NCI-H2081 treated with DMSO at 0.1 percent for 48 hours (cell line): ENCODE data around the gene CCDC77.

ENCODE experiments used
- DNase-seq: peaks from one replicate; lab custom pipeline; 2025; lab: John Stamatoyannopoulos, UW

CCDC77 gene

GRCh38 chr12:452667-453210 is 51.3 kb downstream of the CCDC77 start:
- no peak for DNase-seq

DNA sequence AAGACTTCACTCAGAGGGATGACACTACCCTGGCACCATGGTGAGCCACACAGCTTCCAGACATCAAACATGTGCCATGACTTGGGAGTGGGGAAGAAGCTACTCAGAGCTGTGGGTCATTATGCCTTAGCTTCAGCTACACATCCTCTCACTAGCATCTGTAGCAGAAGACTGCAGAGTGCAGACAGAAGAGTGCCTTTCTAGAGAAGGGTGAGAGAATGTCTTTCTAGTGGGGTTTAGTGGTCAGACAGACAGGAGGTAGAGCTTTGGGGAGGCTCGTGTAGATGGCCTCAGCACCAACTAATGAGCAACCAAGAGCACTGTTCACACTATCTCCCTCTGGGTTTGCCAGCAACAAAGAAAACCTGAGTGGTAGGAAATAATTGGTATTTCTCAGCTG is 53.4 kb downstream of the CCDC77 start:
- DNase-seq: no peak

DNA sequence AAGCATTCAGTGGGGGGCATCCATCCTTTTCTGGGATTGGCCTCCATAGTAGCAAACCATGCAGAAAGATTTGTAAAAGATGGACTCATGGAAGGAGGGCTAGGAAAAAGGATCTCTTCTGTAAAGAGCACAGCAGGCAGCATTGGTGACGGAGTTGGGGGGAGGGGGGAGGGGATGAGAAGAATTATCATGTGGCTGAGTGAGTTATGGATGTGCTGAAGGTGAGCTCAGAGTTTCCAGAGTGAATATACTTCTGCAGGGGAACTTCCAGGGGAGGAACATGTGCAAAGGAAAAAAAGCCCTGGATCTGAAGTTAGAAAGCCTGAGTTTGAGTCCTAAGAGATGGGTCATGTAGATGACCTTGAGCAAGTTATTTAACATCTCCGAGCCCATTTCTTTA is 54.4 kb downstream of the CCDC77 start:
- no peak for DNase-seq

- no peak for DNase-seq
Measured at GRCh38 chr12:457676-458075, 56.2 kb downstream of the CCDC77 start.

GRCh38 chr12:459050-459429 is 57.6 kb downstream of the CCDC77 start:
- no peak for DNase-seq

- DNase-seq: no peak
Measured at GRCh38 chr12:459430-460258, 58.2 kb downstream of the CCDC77 start, which contains the start of gene B4GALNT3. B4GALNT3 (plus strand) TSS chr12:459939; CDS start chr12:460377, 438 bp downstream.

DNA sequence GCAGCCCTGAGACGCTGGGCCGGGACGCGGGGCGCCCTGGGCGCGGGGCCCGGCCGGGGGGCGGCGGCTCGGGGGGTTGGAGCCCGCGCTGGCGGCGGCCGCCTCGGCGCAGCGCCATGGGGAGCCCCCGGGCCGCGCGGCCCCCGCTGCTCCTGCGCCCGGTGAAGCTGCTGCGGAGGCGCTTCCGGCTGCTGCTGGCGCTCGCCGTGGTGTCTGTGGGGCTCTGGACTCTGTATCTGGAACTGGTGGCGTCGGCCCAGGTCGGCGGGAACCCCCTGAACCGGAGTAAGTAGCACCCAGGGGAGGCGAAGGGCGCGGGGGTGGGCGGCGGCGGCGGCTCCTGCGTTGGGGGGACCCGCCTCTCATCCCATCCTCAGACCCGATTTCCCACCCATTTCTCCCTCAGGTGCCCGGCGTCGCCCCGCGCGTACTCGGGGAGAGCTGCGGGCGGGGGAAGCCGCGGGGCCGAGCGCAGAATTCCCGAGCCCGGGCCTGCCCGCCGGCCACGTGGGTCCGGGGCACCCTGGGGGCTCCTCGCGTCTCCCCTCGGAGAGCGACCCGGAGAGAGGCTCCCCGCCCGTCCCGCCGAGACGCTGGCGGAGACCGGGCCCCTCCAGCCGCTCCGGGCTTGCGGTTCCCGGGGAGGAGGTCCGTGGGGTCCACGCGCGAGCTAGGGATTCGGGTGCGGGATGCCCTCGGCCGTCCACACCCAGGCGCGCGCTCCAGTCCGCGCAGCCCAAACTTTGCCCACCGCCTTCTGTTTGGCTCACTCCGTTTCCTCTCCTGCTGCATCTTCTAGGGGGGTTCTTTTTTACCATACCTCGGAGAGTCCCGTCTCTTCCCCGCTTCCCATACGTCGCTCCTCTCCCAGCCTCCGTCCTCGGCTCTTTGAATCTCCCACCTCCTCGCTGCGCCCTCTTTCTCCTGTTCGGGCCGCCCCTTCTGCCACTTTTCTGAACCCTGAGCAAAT is 59.1 kb downstream of the CCDC77 start:
- DNase-seq: no peak

GRCh38 chr12:461425-461824 is 60.0 kb downstream of the CCDC77 start:
- no peak for DNase-seq

DNA sequence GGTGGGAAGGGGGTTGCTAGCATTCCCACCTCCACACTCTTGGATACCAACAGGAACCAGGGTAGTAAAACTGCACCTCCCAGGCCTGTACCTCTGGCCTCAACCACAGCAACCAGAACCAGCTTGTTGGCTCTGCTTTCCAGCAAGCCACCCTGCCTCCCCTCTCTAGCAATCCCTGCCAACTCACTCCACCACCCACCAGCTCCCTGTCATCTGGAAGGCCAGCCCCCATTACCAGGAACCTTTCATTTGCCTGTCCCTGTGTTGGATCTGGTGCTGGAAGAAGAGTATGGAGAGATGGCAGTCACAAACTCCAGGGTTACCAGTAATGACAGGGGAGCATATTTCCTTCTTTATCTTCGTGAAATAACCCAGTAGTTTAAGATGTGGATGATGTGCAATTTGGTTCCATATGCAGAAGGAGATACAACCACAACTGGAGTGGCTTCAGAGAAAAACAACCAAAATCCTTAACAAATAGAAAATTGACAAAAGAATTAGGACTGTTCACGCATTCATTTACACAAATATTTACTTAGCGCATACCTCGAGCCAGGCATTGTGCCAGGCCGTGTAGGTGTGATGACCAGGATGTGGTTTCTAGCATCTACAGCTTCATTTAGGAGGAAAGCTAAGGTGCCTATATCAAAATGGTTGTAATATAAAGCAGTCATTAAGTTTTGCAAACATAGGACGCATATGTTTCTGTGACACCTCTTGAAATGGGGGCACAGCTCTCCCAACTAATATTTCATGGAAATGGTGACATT is 61.7 kb downstream of the CCDC77 start:
- DNase-seq: no peak

DNA sequence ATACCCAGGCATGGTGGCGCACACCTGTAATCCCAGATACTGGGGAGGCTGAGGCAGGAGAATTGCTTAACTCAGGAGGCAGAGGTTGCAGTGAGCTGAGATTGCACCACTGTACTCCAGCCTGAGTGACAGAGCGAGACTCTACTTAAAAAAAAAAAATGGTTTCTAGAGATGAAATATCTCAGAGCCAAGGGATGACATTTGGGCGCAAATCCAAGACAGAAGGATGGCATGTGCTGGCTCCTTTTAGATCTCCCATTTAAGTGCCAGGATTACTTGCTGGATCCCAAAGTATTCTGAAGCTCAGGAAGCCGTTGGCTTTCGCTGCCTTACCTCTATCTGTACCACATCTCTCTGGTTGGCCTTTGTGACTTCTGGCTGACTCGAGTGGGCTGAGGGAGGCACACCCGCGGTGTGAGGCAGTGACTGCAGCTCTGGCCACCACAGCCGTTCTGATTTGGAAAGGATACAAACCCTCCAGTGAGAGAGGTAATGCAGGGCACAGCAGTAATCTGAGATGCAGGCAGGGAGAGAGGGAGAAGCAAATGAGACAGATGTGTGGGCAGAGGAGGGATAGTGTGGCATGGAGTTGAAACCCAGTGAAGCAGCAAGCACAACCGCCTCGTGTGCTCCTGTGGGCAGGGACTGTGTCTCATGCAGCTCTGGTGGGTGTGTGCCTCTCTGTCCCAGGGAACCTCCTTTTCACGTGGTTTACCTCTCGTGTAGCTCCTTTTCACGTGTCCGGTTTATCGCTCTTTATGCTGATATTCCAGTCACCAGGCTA is 63.2 kb downstream of the CCDC77 start:
- no peak for DNase-seq

DNA sequence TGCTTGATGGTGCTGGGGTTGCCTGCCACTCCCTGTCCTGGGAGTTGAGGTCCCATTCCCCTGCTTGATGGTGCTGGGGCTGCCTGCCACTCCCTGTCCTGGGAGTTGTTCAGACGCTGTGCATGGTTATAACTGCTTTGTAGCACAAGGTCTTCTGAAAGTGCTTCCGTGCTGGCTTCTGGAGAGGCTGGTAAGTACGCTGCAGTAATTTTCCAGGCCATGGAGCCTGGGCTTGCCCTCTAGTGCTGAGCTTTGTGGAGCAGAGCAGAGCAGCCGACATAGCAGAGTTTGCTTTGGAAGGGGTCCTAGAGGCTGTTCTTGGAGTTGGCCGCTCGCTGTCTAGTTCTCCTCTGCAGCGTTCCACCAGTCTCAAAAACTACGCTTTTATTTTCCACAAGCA is 64.6 kb downstream of the CCDC77 start:
- DNase-seq: no peak

DNA sequence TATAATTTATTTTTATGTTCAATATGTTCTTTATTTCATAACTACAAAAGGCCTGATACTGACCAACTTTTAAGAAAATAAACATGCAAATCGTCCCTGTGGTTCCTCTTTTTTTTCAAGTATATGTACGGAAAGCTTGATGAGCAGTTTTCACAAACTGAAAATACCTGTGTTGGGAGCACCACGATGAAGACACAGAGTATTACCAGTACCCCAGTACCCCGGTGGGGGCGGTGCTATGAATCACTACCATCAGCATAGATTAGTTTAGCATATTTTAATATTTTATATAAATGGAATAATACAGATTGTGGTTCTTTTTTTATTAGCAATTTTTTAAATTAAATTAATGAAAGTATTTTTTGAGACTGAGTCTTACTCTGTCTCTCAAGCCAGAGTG is 65.3 kb downstream of the CCDC77 start:
- no peak for DNase-seq

DNA sequence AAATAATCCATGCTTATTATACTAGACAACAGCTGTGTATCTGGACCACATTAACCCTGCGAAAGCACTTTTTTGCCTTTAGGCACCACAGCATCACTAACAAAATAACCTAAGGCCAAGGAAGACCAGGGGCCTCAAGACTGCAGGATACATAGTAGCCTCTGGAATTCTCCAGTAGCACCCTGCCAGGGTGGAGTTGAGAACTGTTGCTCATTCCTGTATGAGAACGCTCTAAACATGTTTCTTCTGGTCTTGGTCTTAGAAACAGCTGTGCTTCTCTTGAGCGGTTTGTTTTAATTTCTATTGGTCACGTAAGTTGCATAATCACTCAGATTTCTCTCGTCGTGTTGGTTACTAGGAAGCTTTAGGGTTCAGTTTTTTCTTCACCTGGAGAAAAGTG is 66.1 kb downstream of the CCDC77 start:
- no peak for DNase-seq

DNA sequence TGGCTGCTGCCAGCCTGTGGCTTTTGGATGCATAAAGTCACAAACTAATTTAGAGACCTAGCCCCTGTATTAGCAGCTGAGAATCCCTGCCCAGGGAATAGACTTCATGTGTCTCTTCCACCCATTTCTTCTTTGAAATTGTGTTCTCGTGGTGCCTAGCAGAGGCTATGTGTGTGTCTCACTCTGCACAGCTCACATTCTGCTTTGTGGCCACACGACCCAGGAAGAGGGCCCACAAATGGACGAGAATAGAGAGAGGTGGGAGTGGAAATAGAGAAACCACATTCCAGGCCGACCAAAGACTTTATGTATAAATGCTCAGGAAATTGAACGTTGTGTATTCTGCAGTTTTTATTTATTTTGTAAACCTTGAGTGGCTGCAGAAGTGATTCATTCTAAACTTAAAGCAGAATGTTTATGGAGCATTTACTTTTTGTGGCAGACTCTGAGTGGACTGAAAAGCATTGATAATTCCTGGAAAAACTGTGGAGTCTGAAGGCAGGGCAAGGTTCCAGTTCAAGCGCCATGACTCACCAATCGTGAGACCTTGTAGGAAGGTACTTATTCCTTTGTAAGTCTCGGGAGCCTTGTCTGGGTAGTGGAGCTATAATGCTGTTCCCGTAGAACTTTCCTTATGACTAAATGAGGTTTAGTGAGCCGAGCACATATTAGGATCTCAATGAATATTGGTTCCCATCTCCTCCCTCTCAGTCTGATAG is 67.4 kb downstream of the CCDC77 start:
- no peak for DNase-seq

DNA sequence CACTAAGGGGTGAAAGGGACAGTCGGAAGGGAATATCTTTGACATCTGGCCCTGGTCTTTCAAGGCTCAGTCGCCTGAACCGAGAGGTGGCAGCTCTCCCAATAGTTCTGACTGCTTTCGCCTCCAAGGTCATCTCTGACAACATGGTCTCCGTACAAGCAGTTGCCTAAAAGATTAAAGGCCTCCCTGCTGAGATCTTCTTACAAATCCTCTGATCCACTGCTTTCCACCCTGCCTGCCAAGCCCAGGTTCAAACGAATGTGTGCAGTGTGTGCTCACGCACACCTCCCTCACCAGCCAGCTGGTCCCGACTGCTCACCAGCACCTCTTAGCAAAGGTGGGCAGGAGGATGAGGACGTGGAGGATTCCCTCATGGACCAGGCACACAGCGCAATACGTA is 68.7 kb downstream of the CCDC77 start:
- DNase-seq: no peak

GRCh38 chr12:473198-473597 is 71.8 kb downstream of the CCDC77 start:
- no peak for DNase-seq

GRCh38 chr12:473863-474577 is 72.6 kb downstream of the CCDC77 start:
- no peak for DNase-seq

GRCh38 chr12:475286-475685 is 73.8 kb downstream of the CCDC77 start:
- DNase-seq: no peak

DNA sequence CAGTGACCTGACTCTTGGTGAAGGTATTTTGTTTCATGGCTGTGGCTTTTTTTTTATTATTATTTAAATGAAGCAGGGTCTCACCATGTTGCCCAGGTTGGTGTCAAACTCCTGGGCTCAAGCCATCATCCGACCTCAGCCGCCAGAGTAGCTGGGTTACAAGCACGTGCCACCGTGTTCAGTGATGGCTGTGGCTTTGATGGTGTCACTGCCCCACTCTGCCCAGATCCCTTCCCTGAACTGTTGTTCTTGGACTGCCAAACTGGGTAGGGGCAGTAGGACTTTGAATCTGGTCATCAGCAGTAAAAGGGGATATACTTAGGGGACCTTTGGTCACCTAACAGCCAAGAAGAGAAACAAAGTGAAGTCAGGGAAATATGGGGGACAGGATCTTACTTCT is 77.7 kb downstream of the CCDC77 start:
- no peak for DNase-seq
